Adrenal gland (tissue), 12 donors: ENCODE results near the gene NHS. TPM values are rescaled to one million over a fixed set of nuclear protein-coding genes. Genes with fewer than 3 reads are reported as not detected.
"Not testable (repeated sequence)": the region's sequence is repeated elsewhere in the genome, so short reads cannot be mapped to it uniquely, and the experiment has no call there.

ENCODE experiments used
- DNase-seq, 7 donors: peaks; one replicate each; pipeline ENCODE4 v3.0.0-alpha.2; 2019 to 2020
- H3K27ac ChIP-seq, 5 donors: fragments of 200-600 bp; sonication (generic) in 4 of 5; 1 replicate in 3 of 5; 2 replicates in 2 of 5; pipeline versions ENCODE4 v1.5.1 to v1.8.0; 2016 to 2020; ENCODE audit warnings: mild to moderate bottlenecking in 1 of 5
- H3K27me3 ChIP-seq: fragments of 200-600 bp; 2 replicates; pipeline ENCODE4 v1.8.0; 2021
- H3K36me3 ChIP-seq, 2 donors: fragments of 200-600 bp; replicated peaks in 1 of 2; 1 replicate in 1 of 2; 2 replicates in 1 of 2; pipeline versions ENCODE4 v1.5.1 to v1.8.0; 2018 to 2022
- H3K4me1 ChIP-seq, 2 donors: fragments of 200-600 bp; replicated peaks in 1 of 2; 1 replicate in 1 of 2; 2 replicates in 1 of 2; pipeline versions ENCODE4 v1.5.1 to v1.8.0; 2018 to 2021
- H3K4me3 ChIP-seq, 4 donors: fragments of 200-600 bp; sonication (generic) in 3 of 4; one replicate each; pipeline ENCODE4 v1.5.1; 2016 to 2018
- H3K9me3 ChIP-seq, 3 donors: fragments of 200-600 bp; sonication (generic) in 1 of 3; replicated peaks in 1 of 3; 1 replicate in 2 of 3; 2 replicates in 1 of 3; pipeline versions ENCODE4 v1.5.1 to v1.8.0; 2016 to 2021
- CTCF ChIP-seq, 6 experiments: fragments of 450-650 bp in 4 of 6; fragments of 200-600 bp in 2 of 6; sonication (generic) in 1 of 6; IDR thresholded peaks; 1 replicate in 5 of 6; 2 replicates in 1 of 6; pipeline versions ENCODE4 v1.5.1 to v1.8.0; 2016 to 2021; ENCODE audit warnings: antibody characterized with exemption in 6 of 6, mild to moderate bottlenecking in 2 of 6, moderate library complexity in 1 of 6
- POLR2A ChIP-seq, 2 donors: fragments of 450-650 bp; IDR thresholded peaks; one replicate each; pipeline ENCODE4 v1.6.1; 2017; ENCODE audit warnings: antibody characterized with exemption in 2 of 2, mild to moderate bottlenecking in 2 of 2, moderate library complexity in 1 of 2
- WGBS, 4 donors: extraction: QIAGEN DNeasy Blood & Tissue Kit in 2 of 4; methylation state at CpG; one replicate each; pipeline versions ENCODE4 v1.1.5 to v1.1.7; 2013 to 2017; 5-methylcytosine and 5-hydroxymethylcytosine counted together
- intact Hi-C, 2 donors: fragments of 100-400 bp; cut with DNase I; formaldehyde crosslinking; loops; one replicate each; pipeline versions ENCODE4 v1.14.1 to v1.15.0; 2022 to 2023
- polyA plus RNA-seq, 3 donors: library from polyadenylated mRNA; stranded (reverse); fragments of 200-250 nt in 2 of 3; fragments of 350-450 nt in 1 of 3; fragmentation: Illumina TruSeq in 1 of 3; extraction: RNeasy Lipid Tissue Mini Kit (QIAGEN cat#74804) in 1 of 3; gene quantifications; one replicate each; pipeline ENCODE4 v1.2.3, GENCODE V29; 2013 to 2014
- total RNA-seq, 9 donors: library from RNA; depleted of rRNA in 4 of 9; stranded (reverse); fragments of >200 nt in 4 of 9; fragments of 120-200 nt in 1 of 9; fragmentation: NEBNext Ultra II Directional in 1 of 9; extraction: Animal tissue kit (Norgen Biotek cat#: 25700) in 1 of 9; gene quantifications; one replicate each; pipeline versions ENCODE4 v1.1.0 to v1.2.4, GENCODE V29; 2013 to 2023
- donor health status: healthy with polysubstance abuse.
- donor health status: Bipolar disorder and iron deficiency.
- donor health status: DM: yes; HTN: yes; CAD: no.
- donor health status: DM: no; HTN: no; CAD: no.
- donor health status: DM: no; HTN: no; CAD: no.
- donor health status: DM: yes; HTN: yes; CAD: no.

The NHS gene
- total and polyA plus RNA-seq, 12 donors = 4.4 to 12.5 (median 6.8) TPM

- Histone ChIP-seq H3K27ac (peak overlapping the region in 4 of 5 donors; percentile 37 to 78 (median 72)), H3K36me3 (no peaks in the 10 kb centered on the region), H3K9me3 (no peaks in the 10 kb centered on the region), H3K4me3 (no peak overlapping the region), H3K4me1 (peaks cover 0 to 19% of the 10 kb centered on the region in 2 donors), H3K27me3 (no peaks in the 10 kb centered on the region)
- intact Hi-C loops = no loop called here
- TF ChIP-seq CTCF (IDR thresholded peaks at IDR 0.05) (no peak), POLR2A (IDR thresholded peaks at IDR 0.05) (no peak)
- no peak for DNase-seq
- WGBS, 4 donors = 24 to 41% (median 29%) methylated on average over 4 of the region's 4 CpGs
Measured at GRCh38 chrX:17566740-17567139, 191.7 kb downstream of the NHS start.

- peak; percentile 44 to 79 (median 68) for DNase-seq
- H3K4me1 ChIP-seq = peaks cover 0 to 19% of the 10 kb centered on the region in 2 donors
- TF ChIP-seq CTCF (IDR thresholded peaks at IDR 0.05) = no peak
- TF ChIP-seq POLR2A (IDR thresholded peaks at IDR 0.05) = peak in 1 of 2 donors; percentile 29
- no peaks in the 10 kb centered on the region for H3K36me3 ChIP-seq
- peak overlapping the region in 4 of 5 donors; percentile 70 to 78 (median 72) for H3K27ac ChIP-seq
- H3K27me3 ChIP-seq = no peaks in the 10 kb centered on the region
- intact Hi-C loops = no loop called here
- no peak overlapping the region for H3K4me3 ChIP-seq
- 17 to 47% (median 32%) methylated on average over 4 to 8 of the region's 8 CpGs for WGBS, 4 donors
- H3K9me3 ChIP-seq = no peaks in the 10 kb centered on the region
Measured at GRCh38 chrX:17567187-17567586, 192.2 kb downstream of the NHS start.

- H3K4me3 ChIP-seq = no peak overlapping the region
- 4 to 14% (median 11%) methylated on average over 1 to 2 of the region's 2 CpGs for WGBS, 4 donors
- DNase-seq = peak; percentile 42 to 82 (median 63)
Measured at GRCh38 chrX:17567821-17568220, 192.8 kb downstream of the NHS start.

GRCh38 chrX:17568804-17569203 lies 193.8 kb downstream of the NHS start:
- 76 to 100% (median 91%) methylated on average over 3 of the region's 3 CpGs for WGBS, 4 donors

More at GRCh38 chrX:17567821-17568220, 192.8 kb downstream of the NHS start:
- Histone ChIP-seq H3K36me3 (no peaks in the 10 kb centered on the region), H3K4me1 (peaks cover 0 to 19% of the 10 kb centered on the region in 2 donors), H3K27ac (peak overlapping the region in 4 of 5 donors; percentile 38 to 73 (median 70)), H3K9me3 (no peaks in the 10 kb centered on the region), H3K27me3 (no peaks in the 10 kb centered on the region)
- TF ChIP-seq POLR2A (IDR thresholded peaks at IDR 0.05) (no peak), CTCF (IDR thresholded peaks at IDR 0.05) (no peak)
- intact Hi-C loops = no loop called here

GRCh38 chrX:17579026-17579425 lies 204.0 kb downstream of the NHS start:
- Histone ChIP-seq H3K9me3 (no peaks in the 10 kb centered on the region), H3K36me3 (no peaks in the 10 kb centered on the region), H3K27ac (no peak overlapping the region), H3K4me3 (no peak overlapping the region), H3K4me1 (peaks cover 0 to 10% of the 10 kb centered on the region in 2 donors), H3K27me3 (no peaks in the 10 kb centered on the region)
- DNase-seq = no peak
- intact Hi-C loops = no loop called here
- WGBS, 4 donors = 67 to 78% (median 74%) methylated on average over 5 of the region's 5 CpGs
- TF ChIP-seq POLR2A (IDR thresholded peaks at IDR 0.05) (no peak), CTCF (IDR thresholded peaks at IDR 0.05) (no peak)

More at GRCh38 chrX:17568804-17569203, 193.8 kb downstream of the NHS start:
- H3K4me3 ChIP-seq, H3K9me3 ChIP-seq, H3K27me3 ChIP-seq, DNase-seq, intact Hi-C loops, H3K27ac ChIP-seq, H3K36me3 ChIP-seq: not testable (repeated sequence)
- H3K4me1 ChIP-seq = peaks cover 0 to 19% of the 10 kb centered on the region in 2 donors
